NCI-H1417 treated with DMSO at 0.1 percent for 48 hours (cell line): ENCODE measurements around the gene TCF7L2.

Experiments used
- DNase-seq: peaks from one replicate; lab custom pipeline; 2025; lab: John Stamatoyannopoulos, UW

The TCF7L2 gene

DNA sequence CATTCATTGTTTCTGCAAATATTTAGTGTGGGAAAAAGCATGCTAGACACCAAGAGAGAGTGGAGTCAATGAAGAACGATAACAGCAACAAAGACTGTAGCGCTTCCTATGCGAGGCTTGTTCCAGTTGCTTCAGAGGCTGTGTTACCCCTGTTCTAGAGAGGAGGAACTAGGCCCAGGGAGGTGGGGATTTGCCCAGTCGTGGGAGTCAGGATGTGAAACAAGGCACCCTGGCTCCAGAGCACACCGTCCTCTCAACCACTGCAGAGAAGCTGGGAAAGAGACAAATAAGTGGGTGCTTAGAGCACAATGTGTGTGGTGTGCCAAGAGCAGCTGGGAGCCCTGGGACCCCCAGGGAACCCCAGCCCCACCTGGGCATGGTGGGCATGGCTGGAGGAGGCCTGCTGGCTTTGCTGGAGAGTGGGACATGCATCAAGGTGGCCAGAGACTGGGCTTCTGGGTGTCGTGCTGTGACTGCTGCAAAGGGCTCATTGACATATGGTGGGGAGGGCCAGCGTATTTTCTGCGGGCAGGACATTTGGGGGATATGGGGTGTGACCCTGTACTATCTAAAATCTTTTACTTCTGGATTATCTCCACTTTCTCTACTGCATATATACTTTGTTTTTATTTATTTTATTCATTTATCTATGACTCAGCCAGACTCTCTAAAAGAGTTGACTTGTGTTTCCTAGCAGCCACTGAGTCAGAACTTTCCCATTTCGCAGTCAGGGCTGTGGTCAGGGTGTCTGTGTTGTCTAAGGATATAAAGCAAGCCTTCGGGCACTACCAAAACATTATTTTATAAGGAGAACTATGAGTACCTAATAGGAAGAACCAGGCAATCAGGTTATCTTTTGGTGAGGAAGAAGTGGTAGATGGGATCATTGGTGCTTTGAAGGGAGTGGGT, 95.4 kb downstream of the TCF7L2 start:
- DNase-seq, result no peak

DNA sequence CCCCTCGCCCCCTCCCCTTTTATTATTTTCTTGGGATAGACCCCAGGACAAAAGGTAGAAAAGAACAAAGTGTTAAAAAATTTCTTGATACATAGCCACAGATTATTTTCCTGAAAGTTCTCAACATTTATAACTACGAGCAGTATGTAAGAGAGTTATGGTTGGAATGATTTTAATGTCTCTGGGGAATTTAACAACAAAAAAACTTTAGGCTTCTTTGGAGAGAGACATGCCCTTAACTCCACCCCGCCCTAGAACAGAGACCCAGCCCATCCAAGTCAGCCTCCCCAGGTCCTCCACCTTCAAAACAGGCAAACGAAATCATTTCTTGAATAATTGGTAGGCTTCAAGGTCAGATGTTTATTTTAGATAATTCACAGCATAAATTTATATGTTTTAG, 97.1 kb downstream of the TCF7L2 start:
- DNase-seq, result no peak

DNA sequence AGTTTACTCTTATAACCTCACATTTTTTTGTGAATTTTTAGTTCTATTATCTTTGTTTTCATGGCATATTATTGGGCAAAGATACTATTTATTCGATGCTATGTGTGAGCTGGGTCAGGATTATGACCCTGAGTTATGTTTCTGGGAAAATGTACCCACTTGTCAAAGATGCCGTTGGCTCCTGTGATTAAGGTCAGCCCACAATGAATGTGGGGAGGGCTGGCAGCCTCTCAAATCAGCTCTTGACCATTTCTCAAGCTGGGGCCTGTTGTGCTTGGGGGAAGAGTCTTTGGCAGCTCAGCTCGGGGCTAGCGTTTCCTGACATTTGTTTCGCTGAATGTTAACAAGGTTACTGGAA, 97.5 kb downstream of the TCF7L2 start:
- no peak for DNase-seq

DNA sequence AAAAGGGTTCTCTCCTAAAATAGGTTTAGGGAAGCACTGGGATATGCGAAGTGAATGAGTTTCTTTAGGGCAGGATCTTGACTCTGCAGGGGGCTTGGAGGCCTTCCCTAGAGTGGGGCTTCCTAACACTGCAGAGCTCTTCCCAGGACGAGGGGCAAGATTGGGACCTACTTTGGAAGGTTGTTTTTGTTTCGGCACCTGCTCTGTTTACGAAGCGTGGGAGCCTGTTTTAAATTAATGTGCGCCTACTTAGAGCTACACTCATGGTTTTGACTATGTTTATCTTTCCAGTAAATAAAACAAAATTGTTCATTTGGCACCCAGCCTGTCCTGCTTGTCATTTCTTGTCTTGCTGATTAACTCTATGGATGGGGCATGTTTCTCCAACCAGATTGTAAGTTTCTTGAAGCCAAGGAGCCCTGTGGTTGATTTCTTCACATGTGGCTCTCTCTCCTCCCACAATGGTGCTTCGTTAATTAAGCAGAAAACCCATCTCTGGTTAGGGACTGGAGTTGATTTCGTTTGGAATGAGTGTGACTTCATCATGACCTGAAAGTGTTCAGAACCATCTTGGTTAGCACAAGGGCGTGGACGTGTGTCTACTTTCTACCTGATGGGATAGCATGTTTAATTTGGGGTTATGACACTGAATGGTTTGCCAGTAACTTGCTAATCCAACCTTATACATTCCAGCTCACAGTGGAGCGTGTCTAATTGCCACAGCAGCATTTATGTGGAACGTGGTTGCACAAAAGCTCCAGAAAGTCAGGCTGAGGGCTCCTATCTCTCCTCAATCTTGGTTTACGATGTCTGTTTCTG, 98.1 kb downstream of the TCF7L2 start:
- DNase-seq, result no peak

DNA sequence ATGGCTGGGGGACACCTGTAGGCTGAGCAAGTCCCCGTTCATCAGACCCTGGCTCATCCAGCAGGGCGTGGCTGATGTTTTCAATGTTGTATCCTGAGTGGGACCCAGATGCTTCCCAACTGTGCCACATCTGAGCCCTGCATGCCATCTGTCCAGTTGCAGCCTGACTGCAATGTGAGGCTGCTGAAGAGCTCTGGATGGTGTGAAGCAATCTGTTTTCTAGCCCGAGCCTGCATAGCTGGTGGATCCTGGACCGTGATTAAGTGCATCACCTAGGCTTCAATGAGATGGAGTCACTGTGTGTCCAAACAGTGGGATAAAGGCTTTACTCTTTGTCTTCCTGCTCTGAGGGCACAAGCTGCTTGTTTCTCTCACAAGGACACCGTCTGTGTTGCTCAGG, 99.8 kb downstream of the TCF7L2 start:
- no peak for DNase-seq

DNA sequence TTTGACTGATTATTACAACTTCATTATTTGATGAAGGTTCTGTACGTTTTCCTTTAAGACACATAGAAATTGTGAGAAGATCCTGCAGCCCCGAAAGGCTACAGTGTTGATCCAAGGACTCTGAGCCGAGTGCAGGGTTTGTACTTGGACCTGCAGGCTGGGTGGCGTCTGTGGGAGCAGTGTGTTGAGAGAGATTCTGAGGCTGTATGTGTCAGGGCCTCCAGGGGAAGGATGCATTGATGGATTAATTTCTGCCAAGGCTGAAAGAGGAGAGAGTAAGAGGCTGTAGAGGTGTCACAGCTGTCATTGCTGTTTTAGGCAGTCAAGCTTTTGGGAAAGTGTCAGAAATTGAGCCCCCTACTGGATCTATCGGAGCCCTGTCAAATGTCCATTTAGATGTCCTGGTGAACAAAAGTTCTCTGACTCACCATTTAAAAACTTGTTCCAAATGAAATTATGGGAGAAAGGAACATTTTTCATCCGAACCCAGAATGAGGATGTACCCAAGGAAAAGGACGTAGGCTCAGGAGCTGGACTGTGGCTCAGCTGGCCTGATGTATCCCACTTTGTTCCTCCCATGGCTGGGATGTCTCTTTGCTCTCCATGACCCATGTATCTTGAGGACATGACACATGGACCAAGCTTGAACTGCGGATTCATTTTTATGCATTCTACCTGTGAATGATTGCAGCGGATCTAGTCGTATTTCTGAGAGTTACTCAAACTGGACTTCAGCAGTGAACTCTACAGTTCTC, 102.2 kb downstream of the TCF7L2 start:
- DNase-seq, result no peak

DNA sequence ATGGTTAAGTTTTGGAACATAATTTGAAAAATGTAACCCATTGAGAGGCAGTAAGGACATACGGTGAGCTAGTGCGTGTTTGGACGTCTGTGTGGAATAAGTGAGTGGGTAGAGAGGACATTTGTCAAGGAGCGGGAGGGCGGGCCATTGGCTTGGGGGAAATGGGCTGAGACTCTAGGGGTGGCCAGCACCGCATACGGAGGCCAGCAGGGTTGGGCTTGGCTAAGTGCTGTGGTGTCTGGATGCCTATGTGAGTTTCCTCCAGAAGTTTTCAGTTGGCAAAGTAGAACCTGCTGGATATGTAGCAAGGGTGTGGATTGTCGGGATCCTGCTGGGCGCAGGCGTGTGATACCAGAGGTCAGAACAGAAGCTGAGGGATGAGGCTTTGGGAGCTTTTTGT, 103.0 kb downstream of the TCF7L2 start:
- DNase-seq, result no peak

DNA sequence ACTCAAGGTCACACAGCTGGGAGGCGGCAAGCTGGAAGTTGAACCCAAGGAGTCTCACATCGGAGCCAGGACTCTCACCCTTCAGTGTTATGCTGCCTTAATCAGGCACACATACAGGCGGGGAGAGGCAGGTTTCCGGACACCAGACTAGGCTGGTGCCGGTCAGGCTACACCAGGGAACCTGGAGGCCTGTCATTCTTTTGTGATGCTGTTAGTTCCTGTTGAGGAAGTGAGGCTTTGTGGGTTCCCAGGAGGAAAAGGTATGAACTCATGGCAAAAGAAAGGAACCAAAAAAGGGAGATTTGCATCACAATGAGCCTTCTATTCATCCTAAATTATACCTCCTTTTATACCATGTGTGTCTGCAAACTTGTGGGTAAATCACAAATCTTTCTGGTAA, 103.8 kb downstream of the TCF7L2 start:
- no peak for DNase-seq

DNA sequence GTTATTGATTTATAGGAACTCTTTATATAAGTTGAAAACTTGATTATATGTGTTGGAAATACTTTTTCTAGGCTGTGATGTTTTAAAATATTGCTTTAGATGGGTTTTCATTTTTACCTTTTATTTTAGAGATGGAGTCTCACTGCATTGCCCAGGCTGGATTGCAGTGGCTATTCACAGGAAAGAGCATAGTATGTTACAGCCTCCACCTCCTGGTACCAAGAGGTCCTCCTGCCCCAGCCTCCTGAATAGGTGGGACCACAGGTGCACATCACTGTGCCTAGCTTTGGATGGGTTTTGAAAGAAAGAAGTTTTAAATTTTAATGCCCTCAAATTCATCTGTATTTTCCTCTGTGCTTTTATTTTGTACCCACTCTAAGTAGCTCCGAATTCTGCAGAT, 105.4 kb downstream of the TCF7L2 start:
- DNase-seq, result no peak

DNA sequence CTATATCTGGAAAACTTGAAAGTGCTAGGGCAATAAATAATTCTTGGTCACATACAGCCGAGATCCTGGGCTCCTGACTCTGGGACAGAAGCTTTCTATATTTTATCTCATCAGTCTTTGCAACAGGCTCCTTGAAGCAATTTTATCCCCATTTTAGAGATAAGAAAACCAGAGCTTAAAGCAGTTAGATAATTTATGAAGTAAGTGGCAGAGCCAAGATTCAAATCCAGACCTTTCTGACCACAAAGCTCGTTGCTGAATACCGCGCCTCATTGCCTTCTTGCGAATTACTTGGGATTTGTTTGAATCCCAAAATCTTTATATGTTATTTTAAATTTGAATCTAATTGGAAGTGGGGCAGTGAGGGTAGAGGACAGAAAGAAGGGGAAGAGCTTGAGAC, 106.0 kb downstream of the TCF7L2 start:
- DNase-seq, result no peak

DNA sequence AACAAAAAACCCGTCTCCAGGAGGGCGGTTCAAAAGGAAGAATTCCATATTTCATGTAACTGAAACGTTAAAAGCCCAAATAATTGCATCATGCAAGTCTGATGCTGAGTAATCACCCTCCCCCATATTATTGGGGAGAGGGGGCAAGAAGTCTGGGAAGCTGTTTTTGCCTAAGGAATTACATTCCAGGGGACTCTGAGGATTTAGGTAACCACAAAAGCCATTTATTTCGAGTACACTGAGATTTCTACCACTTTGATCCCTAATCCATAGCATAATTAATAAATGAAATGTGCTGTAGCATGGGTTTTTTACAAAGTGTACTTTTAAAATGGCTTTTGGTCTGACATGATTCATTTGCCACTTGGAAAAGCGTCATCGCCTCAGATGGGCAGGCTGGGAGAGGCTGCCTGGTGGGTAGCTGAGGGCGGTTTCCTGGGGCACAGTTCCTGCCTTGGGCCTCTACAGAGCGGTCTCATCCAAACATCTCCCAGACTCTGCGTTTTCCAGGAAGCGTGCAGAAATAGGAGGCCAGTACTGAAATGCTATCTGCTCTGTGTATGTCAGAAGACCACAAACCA, 106.5 kb downstream of the TCF7L2 start:
- DNase-seq, result no peak

DNA sequence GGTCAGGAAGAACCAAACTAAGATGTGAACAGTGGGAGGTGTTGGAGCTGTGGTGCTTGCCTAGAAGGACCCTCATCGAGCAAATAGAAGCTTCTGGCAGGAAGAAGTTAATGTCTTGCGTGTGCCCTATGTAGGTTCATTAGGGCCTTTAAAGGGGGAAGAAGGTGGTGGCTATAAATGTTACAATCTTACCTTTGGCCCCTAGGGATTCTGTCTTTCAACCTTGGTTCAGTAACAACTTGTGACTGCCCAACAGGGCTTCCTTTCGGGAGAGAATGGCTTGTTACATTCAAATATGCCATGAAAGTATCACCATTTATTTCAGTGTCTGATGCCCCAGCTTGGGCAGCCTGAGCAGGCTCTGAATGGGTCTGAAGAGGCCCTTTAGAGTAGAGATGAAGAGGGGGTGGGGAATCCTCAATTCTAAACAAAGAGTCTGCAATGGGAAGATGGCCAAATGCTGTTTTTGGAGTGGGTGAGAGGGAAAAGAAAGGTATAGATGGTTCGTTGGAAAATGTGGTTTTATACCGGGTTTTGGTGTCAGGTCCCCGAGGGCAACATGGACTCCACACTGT, 108.0 kb downstream of the TCF7L2 start:
- no peak for DNase-seq

DNA sequence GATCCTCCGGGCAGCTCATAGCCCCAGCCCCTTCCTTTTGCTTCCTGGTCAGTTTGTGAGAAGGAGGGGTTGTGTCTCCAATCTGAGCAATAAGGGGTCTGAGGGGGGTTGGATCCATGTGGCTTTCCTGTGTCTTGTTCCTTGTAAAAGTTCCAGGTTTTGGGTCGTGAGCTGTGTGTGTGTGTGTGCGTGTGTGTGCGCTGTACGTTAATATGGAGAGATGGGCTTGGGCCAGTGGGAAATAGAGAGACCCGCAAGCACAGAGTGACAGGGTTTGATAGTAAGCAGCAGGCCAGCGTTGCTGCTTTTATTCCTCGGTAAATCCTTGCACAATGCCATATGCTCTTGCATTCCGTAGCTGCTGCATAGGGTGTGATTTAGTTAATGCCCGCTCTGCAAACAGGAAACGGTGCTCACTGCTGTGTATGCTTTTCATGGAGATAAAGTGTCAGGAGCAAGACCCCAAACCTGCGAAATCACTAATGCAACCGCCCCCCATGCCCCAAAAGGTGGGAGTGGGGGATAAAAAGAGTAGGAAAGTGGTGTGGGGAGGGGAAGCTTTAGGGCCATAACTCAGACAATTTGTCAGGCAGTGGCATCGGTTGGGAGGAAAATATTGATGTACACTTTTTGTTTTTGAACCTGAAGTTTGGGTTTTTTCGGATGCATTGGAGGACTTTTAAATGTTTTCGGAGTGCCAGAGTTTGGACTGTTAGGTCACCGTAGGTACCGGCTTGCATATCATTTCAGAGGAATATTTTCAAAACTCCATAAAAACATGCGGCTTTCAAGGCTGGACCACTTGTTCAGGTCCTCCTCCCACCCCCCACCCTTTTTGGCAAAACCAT, 108.7 kb downstream of the TCF7L2 start:
- no peak for DNase-seq

DNA sequence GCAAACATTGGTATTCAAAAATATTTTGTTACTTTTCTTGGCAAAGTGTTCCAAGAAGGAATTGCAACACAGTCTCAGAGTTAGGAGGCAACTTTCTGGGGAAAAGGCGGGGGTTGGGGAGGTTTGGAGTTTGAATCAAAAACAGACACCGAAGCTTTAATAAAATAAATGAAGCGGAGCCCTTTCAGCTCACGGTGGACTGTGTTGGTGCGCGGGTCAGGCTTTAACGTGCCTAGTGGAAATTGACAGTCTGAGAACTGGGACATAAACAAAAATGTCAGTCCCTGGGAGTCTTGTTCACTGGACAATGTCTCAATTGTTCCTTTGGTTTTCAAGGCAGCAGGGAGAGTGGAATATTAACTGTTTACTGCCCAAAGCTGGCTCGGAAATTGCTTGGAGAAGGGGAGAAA, 109.3 kb downstream of the TCF7L2 start:
- no peak for DNase-seq

DNA sequence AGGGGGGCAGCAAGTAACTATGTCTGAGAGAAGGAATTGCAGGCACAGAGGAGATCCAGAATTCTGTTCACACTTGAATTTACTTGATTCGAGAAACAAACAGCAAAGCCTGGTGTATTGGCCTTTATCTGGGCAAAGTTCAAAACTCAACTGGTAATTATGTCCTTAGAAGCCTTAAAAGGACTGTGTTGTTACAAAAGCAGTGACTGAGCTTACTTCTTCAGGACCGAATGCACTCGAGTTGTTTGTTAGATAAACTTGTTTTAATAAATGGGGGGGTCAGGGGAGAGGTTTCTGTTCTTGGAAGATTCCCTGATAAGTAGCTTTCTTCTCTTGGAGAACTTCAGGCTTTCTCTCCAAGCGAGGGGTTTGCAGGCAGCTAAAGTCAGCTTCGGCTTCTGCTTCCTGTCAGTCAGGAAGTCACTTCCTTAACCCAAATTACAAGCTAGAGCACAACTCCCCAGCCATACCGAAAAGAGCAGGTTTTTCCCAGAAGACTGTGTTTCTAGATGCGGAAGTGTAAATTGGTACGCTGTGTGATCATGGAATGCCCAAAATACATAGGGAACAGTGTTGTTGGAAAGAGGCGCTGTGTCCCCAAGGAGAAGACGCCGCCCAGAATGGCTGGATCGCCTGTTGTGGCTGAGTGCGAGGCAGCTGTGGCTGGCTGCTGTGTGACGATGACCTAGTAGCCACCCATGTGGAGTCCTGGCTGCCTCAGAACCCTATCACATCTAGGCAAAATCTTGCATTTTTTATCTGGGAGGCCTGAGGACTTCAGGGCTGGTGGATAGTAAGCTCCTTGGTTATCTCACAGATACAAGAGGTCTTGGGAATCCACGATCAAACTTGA, 110.4 kb downstream of the TCF7L2 start:
- no peak for DNase-seq

DNA sequence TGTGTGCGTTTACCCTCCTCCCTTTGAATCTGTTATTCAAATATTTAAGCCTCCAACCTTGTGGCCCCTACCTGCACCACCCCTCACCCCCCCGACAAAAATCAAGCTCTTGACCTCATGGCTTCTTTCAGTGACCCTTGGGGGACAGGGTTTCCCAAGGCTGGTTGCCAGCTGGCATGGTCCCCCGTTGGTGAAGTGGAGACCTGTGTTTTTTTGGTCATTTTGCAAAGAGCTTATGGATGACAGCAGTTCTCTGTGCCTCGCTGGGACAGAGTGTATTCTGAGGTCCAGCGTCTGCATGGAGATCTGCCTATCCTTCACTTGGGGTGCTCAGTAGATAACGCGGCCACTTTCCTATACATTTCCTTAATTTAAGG, 111.0 kb downstream of the TCF7L2 start:
- DNase-seq, result no peak

DNA sequence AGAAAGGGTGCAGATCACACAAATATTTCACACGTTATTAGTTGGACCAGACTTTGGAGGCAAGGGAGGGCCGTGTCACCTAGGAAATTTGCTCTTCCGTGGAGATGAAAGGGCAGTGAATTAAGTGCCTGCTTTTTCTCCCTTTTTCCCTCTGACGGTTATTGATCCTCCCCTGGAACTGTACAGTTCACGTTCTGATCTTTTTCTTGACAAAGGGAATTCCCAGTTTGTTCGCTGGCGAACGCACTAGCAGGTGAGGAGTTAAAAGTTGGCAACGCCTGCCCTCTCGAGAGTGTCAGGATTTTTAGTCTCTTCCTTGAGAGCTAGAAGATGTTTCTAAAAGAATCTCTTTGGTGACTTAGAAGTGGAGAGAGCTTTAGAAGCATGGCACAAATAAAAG, 111.5 kb downstream of the TCF7L2 start:
- DNase-seq, result no peak

DNA sequence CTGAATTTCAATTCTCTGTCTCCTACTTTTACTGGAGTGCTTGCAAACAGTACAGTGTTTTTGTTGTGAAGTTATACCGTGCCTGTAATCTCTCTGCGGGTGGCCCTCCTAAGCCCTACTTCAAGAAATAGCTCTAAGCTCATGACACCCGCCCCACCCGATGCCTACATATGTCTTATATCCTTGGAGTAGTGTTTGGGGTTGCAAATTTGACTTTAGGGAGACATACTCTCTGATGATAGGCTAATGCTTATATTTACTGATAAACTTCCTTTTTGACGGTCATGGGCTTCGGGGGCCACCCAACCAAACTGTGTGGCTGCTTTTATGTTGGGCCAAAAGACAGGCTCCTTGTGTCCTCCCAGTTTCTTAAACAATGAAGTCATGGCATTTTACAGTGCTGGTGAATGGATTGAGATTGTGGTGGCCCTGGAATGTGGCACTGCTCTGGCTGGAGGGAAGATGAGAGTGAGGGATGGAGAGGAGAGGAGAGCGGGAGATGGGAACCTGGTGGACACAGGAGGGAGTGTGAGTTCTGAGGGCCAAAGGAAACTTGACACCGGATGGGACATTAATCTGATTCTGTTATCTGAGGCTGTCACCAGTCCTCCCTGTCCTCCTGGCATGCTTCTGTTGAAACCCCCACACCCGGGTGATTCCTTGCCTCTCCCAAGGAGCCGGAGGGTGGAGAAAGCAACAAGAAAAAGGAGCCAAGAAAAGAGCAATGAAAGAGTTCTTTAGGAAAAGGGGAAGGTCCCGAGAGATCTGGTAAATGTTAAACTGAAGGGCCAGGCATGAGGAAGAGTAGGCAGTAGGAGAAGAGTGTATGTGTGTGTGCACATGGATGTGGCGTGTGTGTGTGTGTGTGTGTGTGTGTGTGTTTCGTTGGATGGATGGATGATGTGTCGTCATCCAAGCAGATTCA, 113.3 kb downstream of the TCF7L2 start:
- no peak for DNase-seq

DNA sequence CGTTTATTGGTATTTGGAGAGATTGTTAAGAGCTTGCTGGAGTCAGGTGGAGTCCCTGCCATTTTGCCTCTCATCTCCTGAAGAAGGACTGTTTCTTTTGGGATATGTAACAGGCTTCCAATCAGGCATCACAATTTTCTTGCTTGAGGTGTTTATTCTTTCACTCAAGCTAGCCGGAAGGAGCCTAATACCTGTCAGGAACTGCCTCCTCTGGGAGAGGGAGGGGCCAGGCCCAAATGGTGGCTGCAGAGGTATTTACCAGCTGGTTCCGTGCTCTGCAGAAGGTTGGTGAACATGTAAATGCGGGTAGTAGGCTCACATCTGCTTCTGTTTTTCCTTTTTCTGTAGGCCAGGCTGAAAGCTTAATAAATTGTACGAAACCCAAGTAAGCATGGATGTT, 114.0 kb downstream of the TCF7L2 start:
- no peak for DNase-seq
